Measurements from ENCODE around the gene KIF21B.

GRCh38 chr1:200973937-200974657, 49.4 kb downstream of the KIF21B start:
- TF ChIP-seq, protein P1, sequence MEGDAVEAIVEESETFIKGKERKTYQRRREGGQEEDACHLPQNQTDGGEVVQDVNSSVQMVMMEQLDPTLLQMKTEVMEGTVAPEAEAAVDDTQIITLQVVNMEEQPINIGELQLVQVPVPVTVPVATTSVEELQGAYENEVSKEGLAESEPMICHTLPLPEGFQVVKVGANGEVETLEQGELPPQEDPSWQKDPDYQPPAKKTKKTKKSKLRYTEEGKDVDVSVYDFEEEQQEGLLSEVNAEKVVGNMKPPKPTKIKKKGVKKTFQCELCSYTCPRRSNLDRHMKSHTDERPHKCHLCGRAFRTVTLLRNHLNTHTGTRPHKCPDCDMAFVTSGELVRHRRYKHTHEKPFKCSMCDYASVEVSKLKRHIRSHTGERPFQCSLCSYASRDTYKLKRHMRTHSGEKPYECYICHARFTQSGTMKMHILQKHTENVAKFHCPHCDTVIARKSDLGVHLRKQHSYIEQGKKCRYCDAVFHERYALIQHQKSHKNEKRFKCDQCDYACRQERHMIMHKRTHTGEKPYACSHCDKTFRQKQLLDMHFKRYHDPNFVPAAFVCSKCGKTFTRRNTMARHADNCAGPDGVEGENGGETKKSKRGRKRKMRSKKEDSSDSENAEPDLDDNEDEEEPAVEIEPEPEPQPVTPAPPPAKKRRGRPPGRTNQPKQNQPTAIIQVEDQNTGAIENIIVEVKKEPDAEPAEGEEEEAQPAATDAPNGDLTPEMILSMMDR (IDR thresholded peaks at IDR 0.05; ENCODE audit: poor library complexity) = no peak
- no peak for TF ChIP-seq EZH2phosphoT487 (IDR thresholded peaks at IDR 0.05; ENCODE audit: low read depth, severe bottlenecking, unreplicated experiment)
- no peak for TF ChIP-seq EZH2 (IDR thresholded peaks at IDR 0.05; ENCODE audit: borderline replicate concordance)
